HEK293 (cell line): ENCODE results near the gene SLC8A3.

ENCODE experiments used
- BCL11A ChIP-seq: fragments of 450-650 bp; formaldehyde crosslinking; IDR thresholded peaks from 2 replicates; pipeline ENCODE4 v1.5.1; 2016; ENCODE audit warnings: low read depth, missing biosample characterization, missing genetic modification characterization
- GLI2 ChIP-seq: fragments of 450-650 bp; formaldehyde crosslinking; IDR thresholded peaks from 2 replicates; pipeline ENCODE4; 2017; ENCODE audit warnings: missing biosample characterization, missing genetic modification characterization, low read depth, borderline replicate concordance
- MYNN ChIP-seq: fragments of 450-650 bp; formaldehyde crosslinking; IDR thresholded peaks from 2 replicates; pipeline ENCODE4 v1.5.1; 2016; ENCODE audit warnings: missing biosample characterization, missing genetic modification characterization, borderline replicate concordance
- REPIN1 ChIP-seq: fragments of 450-650 bp; formaldehyde crosslinking; IDR thresholded peaks from 2 replicates; pipeline ENCODE4 v1.5.1; 2017; ENCODE audit warnings: missing biosample characterization, missing genetic modification characterization, low read depth
- ZBTB1 ChIP-seq: fragments of 450-650 bp; formaldehyde crosslinking; IDR thresholded peaks from 2 replicates; pipeline ENCODE4 v1.5.1; 2016; ENCODE audit warnings: missing biosample characterization, missing genetic modification characterization
- ZBTB48 ChIP-seq: fragments of 450-650 bp; formaldehyde crosslinking; IDR thresholded peaks from 2 replicates; pipeline ENCODE4 v1.5.1; 2016; ENCODE audit warnings: missing biosample characterization, missing genetic modification characterization
- ZNF10 ChIP-seq: fragments of 450-650 bp; formaldehyde crosslinking; IDR thresholded peaks from 2 replicates; pipeline ENCODE4 v1.5.1; 2017; ENCODE audit warnings: missing biosample characterization, missing genetic modification characterization
- ZNF114 ChIP-seq: fragments of 450-650 bp; formaldehyde crosslinking; IDR thresholded peaks from 2 replicates; pipeline ENCODE4 v1.5.0; 2017; ENCODE audit warnings: missing biosample characterization, missing genetic modification characterization
- ZNF24 ChIP-seq: fragments of 450-650 bp; formaldehyde crosslinking; IDR thresholded peaks from 2 replicates; pipeline ENCODE4 v1.5.1; 2016; ENCODE audit warnings: missing biosample characterization, missing genetic modification characterization
- ZNF341 ChIP-seq: fragments of 450-650 bp; formaldehyde crosslinking; IDR thresholded peaks from 2 replicates; pipeline ENCODE4; 2016; ENCODE audit warnings: low read depth, missing biosample characterization, missing genetic modification characterization
- ZNF394 ChIP-seq: fragments of 450-650 bp; formaldehyde crosslinking; IDR thresholded peaks from 2 replicates; pipeline ENCODE4 v1.5.1; 2016; ENCODE audit warnings: missing biosample characterization, missing genetic modification characterization, mild to moderate bottlenecking, moderate library complexity, borderline replicate concordance
- ZNF473 ChIP-seq: fragments of 450-650 bp; formaldehyde crosslinking; IDR thresholded peaks from 2 replicates; pipeline ENCODE4 v1.5.1; 2017; ENCODE audit warnings: missing biosample characterization, missing genetic modification characterization
- ZNF660 ChIP-seq: fragments of 450-650 bp; IDR thresholded peaks from 2 replicates; pipeline ENCODE4 v1.5.1; 2018; ENCODE audit warnings: missing biosample characterization, mild to moderate bottlenecking, missing genetic modification characterization
- ZNF76 ChIP-seq: fragments of 450-650 bp; formaldehyde crosslinking; IDR thresholded peaks from 2 replicates; pipeline ENCODE4; 2016; ENCODE audit warnings: low read depth, missing biosample characterization, missing genetic modification characterization, borderline replicate concordance
- ZNF785 ChIP-seq: fragments of 450-650 bp; formaldehyde crosslinking; IDR thresholded peaks from 2 replicates; pipeline ENCODE4 v1.5.1; 2016; ENCODE audit warnings: missing biosample characterization, missing genetic modification characterization
- ZNF843 ChIP-seq: fragments of 450-650 bp; formaldehyde crosslinking; IDR thresholded peaks from 2 replicates; pipeline ENCODE4 v1.5.1; 2016; ENCODE audit warnings: missing biosample characterization, missing genetic modification characterization
- ZSCAN30 ChIP-seq: fragments of 450-650 bp; IDR thresholded peaks from 2 replicates; pipeline ENCODE4 v1.5.1; 2018; ENCODE audit warnings: missing biosample characterization, mild to moderate bottlenecking, missing genetic modification characterization, moderate library complexity
- TF ChIP-seq, protein P1 (sequence below): fragments of 450-650 bp; formaldehyde crosslinking; IDR thresholded peaks from 2 replicates; pipeline ENCODE4 v1.5.1; 2016; ENCODE audit warnings: missing biosample characterization, missing genetic modification characterization, borderline replicate concordance
- TF ChIP-seq, protein P2 (sequence below): fragments of 450-650 bp; formaldehyde crosslinking; IDR thresholded peaks from 2 replicates; pipeline ENCODE4 v1.5.1; 2016; ENCODE audit warnings: missing biosample characterization, missing genetic modification characterization
- TF ChIP-seq, protein P3 (sequence below): fragments of 450-650 bp; formaldehyde crosslinking; optimal IDR thresholded peaks from 2 replicates; pipeline ENCODE3; 2016; ENCODE audit warnings: missing biosample characterization, mild to moderate bottlenecking, missing genetic modification characterization
- TF ChIP-seq, protein P4 (sequence below): fragments of 450-650 bp; formaldehyde crosslinking; IDR thresholded peaks from 2 replicates; pipeline ENCODE4 v1.5.1; 2016; ENCODE audit warnings: missing biosample characterization, missing genetic modification characterization, low read depth
- TF ChIP-seq, protein P5 (sequence below): fragments of 450-650 bp; formaldehyde crosslinking; conservative IDR thresholded peaks from 2 replicates; pipeline ENCODE4 v1.5.1; 2016; ENCODE audit warnings: low read depth, missing biosample characterization, missing genetic modification characterization
- TF ChIP-seq, protein P6 (sequence below): fragments of 450-650 bp; formaldehyde crosslinking; IDR thresholded peaks from 2 replicates; pipeline ENCODE4 v1.5.1; 2016; ENCODE audit warnings: missing biosample characterization, missing genetic modification characterization
- TF ChIP-seq, protein P7 (sequence below): fragments of 450-650 bp; formaldehyde crosslinking; IDR thresholded peaks from 2 replicates; pipeline ENCODE4 v1.5.1; 2016; ENCODE audit warnings: missing biosample characterization, missing genetic modification characterization
- TF ChIP-seq, protein P8 (sequence below): fragments of 450-650 bp; formaldehyde crosslinking; IDR thresholded peaks from 2 replicates; pipeline ENCODE4 v1.5.1; 2016; ENCODE audit warnings: missing biosample characterization, missing genetic modification characterization

The SLC8A3 gene

DNA sequence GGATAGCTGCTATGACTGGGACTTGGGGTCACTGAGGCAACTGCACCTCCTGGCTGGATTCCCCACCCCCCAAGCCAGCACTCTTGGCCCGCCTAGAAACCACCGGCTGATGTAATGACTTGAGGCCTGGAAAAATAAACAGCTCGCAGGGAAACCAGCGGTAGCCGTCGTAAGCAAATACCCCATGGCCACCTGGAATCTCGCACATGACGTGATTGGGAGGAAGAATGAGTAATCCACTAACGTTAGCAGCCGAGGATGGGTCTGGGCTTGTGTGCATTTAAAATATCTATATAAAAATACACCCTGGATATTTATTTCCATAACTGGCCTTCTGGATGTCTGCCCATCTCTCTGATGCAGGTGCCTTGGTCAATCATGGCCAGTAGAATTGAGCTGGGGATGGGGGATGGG, 189.5 kb downstream of the SLC8A3 start (continued):
- TF ChIP-seq, protein P1, sequence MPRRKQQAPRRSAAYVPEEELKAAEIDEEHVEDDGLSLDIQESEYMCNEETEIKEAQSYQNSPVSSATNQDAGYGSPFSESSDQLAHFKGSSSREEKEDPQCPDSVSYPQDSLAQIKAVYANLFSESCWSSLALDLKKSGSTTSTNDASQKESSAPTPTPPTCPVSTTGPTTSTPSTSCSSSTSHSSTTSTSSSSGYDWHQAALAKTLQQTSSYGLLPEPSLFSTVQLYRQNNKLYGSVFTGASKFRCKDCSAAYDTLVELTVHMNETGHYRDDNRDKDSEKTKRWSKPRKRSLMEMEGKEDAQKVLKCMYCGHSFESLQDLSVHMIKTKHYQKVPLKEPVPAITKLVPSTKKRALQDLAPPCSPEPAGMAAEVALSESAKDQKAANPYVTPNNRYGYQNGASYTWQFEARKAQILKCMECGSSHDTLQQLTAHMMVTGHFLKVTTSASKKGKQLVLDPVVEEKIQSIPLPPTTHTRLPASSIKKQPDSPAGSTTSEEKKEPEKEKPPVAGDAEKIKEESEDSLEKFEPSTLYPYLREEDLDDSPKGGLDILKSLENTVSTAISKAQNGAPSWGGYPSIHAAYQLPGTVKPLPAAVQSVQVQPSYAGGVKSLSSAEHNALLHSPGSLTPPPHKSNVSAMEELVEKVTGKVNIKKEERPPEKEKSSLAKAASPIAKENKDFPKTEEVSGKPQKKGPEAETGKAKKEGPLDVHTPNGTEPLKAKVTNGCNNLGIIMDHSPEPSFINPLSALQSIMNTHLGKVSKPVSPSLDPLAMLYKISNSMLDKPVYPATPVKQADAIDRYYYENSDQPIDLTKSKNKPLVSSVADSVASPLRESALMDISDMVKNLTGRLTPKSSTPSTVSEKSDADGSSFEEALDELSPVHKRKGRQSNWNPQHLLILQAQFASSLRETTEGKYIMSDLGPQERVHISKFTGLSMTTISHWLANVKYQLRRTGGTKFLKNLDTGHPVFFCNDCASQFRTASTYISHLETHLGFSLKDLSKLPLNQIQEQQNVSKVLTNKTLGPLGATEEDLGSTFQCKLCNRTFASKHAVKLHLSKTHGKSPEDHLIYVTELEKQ (tag by site-specific recombination): peak; percentile 92; the same call in 1 of the 2 replicates
- TF ChIP-seq, protein P2, sequence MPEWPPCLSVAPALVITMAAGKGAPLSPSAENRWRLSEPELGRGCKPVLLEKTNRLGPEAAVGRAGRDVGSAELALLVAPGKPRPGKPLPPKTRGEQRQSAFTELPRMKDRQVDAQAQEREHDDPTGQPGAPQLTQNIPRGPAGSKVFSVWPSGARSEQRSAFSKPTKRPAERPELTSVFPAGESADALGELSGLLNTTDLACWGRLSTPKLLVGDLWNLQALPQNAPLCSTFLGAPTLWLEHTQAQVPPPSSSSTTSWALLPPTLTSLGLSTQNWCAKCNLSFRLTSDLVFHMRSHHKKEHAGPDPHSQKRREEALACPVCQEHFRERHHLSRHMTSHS (tag by site-specific recombination): peak; percentile 39; the same call in 1 of the 2 replicates
- TF ChIP-seq, protein P3, sequence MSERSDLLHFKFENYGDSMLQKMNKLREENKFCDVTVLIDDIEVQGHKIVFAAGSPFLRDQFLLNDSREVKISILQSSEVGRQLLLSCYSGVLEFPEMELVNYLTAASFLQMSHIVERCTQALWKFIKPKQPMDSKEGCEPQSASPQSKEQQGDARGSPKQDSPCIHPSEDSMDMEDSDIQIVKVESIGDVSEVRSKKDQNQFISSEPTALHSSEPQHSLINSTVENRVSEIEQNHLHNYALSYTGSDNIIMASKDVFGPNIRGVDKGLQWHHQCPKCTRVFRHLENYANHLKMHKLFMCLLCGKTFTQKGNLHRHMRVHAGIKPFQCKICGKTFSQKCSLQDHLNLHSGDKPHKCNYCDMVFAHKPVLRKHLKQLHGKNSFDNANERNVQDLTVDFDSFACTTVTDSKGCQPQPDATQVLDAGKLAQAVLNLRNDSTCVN (tag by site-specific recombination): peak; percentile 22
- TF ChIP-seq GLI2 (peak; percentile 86; the same call in 1 of the 2 replicates), ZNF473 (no peak), REPIN1 (tag by site-specific recombination) (no peak), ZNF785 (tag by site-specific recombination) (no peak), ZNF394 (tag by site-specific recombination) (peak; percentile 67; the same call in 1 of the 2 replicates), BCL11A (peak; percentile 85), ZNF10 (tag by site-specific recombination) (peak; percentile 42; the same call in 1 of the 2 replicates), ZNF843 (peak; percentile 94), ZNF341 (tag by site-specific recombination) (0 out of 2 replicates have a peak, but pooled peaks have one; percentile 34), ZNF114 (no peak), ZNF660 (tag by site-specific recombination) (peak; percentile 81), ZBTB1 (tag by site-specific recombination) (0 out of 2 replicates have a peak, but pooled peaks have one; percentile 52), ZNF24 (tag by site-specific recombination) (peak; percentile 93), ZNF76 (peak; percentile 46; the same call in 1 of the 2 replicates), ZSCAN30 (tag by site-specific recombination) (peak; percentile 90), MYNN (0 out of 2 replicates have a peak, but pooled peaks have one; percentile 11), ZBTB48 (no peak)
- TF ChIP-seq, protein P4, sequence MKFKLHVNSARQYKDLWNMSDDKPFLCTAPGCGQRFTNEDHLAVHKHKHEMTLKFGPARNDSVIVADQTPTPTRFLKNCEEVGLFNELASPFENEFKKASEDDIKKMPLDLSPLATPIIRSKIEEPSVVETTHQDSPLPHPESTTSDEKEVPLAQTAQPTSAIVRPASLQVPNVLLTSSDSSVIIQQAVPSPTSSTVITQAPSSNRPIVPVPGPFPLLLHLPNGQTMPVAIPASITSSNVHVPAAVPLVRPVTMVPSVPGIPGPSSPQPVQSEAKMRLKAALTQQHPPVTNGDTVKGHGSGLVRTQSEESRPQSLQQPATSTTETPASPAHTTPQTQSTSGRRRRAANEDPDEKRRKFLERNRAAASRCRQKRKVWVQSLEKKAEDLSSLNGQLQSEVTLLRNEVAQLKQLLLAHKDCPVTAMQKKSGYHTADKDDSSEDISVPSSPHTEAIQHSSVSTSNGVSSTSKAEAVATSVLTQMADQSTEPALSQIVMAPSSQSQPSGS (tag by site-specific recombination): peak; percentile 96
- TF ChIP-seq, protein P5, sequence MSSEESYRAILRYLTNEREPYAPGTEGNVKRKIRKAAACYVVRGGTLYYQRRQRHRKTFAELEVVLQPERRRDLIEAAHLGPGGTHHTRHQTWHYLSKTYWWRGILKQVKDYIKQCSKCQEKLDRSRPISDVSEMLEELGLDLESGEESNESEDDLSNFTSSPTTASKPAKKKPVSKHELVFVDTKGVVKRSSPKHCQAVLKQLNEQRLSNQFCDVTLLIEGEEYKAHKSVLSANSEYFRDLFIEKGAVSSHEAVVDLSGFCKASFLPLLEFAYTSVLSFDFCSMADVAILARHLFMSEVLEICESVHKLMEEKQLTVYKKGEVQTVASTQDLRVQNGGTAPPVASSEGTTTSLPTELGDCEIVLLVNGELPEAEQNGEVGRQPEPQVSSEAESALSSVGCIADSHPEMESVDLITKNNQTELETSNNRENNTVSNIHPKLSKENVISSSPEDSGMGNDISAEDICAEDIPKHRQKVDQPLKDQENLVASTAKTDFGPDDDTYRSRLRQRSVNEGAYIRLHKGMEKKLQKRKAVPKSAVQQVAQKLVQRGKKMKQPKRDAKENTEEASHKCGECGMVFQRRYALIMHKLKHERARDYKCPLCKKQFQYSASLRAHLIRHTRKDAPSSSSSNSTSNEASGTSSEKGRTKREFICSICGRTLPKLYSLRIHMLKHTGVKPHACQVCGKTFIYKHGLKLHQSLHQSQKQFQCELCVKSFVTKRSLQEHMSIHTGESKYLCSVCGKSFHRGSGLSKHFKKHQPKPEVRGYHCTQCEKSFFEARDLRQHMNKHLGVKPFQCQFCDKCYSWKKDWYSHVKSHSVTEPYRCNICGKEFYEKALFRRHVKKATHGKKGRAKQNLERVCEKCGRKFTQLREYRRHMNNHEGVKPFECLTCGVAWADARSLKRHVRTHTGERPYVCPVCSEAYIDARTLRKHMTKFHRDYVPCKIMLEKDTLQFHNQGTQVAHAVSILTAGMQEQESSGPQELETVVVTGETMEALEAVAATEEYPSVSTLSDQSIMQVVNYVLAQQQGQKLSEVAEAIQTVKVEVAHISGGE: no peak
- TF ChIP-seq, protein P6, sequence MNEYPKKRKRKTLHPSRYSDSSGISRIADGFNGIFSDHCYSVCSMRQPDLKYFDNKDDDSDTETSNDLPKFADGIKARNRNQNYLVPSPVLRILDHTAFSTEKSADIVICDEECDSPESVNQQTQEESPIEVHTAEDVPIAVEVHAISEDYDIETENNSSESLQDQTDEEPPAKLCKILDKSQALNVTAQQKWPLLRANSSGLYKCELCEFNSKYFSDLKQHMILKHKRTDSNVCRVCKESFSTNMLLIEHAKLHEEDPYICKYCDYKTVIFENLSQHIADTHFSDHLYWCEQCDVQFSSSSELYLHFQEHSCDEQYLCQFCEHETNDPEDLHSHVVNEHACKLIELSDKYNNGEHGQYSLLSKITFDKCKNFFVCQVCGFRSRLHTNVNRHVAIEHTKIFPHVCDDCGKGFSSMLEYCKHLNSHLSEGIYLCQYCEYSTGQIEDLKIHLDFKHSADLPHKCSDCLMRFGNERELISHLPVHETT (tag by site-specific recombination): peak; percentile 92
- TF ChIP-seq, protein P7, sequence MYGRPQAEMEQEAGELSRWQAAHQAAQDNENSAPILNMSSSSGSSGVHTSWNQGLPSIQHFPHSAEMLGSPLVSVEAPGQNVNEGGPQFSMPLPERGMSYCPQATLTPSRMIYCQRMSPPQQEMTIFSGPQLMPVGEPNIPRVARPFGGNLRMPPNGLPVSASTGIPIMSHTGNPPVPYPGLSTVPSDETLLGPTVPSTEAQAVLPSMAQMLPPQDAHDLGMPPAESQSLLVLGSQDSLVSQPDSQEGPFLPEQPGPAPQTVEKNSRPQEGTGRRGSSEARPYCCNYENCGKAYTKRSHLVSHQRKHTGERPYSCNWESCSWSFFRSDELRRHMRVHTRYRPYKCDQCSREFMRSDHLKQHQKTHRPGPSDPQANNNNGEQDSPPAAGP (tag by site-specific recombination): peak; percentile 94
- TF ChIP-seq, protein P8, sequence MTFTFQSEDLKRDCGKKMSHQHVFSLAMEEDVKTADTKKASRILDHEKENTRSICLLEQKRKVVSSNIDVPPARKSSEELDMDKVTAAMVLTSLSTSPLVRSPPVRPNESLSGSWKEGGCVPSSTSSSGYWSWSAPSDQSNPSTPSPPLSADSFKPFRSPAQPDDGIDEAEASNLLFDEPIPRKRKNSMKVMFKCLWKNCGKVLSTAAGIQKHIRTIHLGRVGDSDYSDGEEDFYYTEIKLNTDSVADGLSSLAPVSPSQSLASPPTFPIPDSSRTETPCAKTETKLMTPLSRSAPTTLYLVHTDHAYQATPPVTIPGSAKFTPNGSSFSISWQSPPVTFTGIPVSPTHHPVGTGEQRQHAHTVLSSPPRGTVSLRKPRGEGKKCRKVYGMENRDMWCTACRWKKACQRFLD (tag by site-specific recombination): no peak
